Keratinocyte (primary cell): ENCODE results near the gene COL6A5.

Source experiments
- CTCF ChIP-seq, 3 experiments: IDR thresholded peaks in 1 of 3; conservative IDR thresholded peaks in 1 of 3; optimal IDR thresholded peaks in 1 of 3; 2 replicates in 2 of 3; 3 replicates in 1 of 3; pipeline versions ENCODE3 to v1.5.1; 2011; ENCODE audit warnings: low read length in 3 of 3, mild to moderate bottlenecking in 3 of 3, moderate library complexity in 2 of 3, control low read depth in 1 of 3, inconsistent platforms in 1 of 3; ENCODE audit not compliant: insufficient read depth in 2 of 3; ENCODE audit errors: extremely low read depth in 1 of 3
- EZH2 ChIP-seq: IDR thresholded peaks from one replicate; pipeline ENCODE4 v1.6.1; 2012; ENCODE audit warnings: inconsistent platforms, mild to moderate bottlenecking, low read length, moderate library complexity

GRCh38 chr3:130393594-130393993 lies 48.1 kb downstream of the COL6A5 start:
- no peak for TF ChIP-seq CTCF (optimal IDR thresholded peaks at IDR 0.05 in 1 of 3, IDR thresholded peaks at IDR 0.05 in 1 of 3, conservative IDR thresholded peaks at IDR 0.05 in 1 of 3; ENCODE audit: extremely low read depth in 1 of 3, insufficient read depth in 2 of 3, low read length in 3 of 3)
- no peak for TF ChIP-seq EZH2
